MM.1S (cell line): ENCODE measurements around the gene SSC4D.
"Not testable (repeated sequence)": the region's sequence is repeated elsewhere in the genome, so short reads cannot be mapped to it uniquely, and the experiment has no call there.

Source experiments
- CTCF ChIP-seq: fragments of 300-600 bp; sonication (generic); IDR thresholded peaks from 2 replicates; pipeline ENCODE4 v1.5.1; 2016; ENCODE audit warnings: antibody characterized with exemption, low read length, mixed read lengths
- EZH2 ChIP-seq: fragments of 300-600 bp; sonication (generic); optimal IDR thresholded peaks from 2 replicates; pipeline ENCODE3; 2017; ENCODE audit warnings: low read depth, mild to moderate bottlenecking, antibody characterized with exemption, low read length, mixed read lengths
- EZH2phosphoT487 ChIP-seq: fragments of 300-600 bp; sonication (generic); IDR thresholded peaks from 2 replicates; pipeline ENCODE4 v1.6.1; 2018; ENCODE audit warnings: antibody characterized with exemption, low read length

DNA sequence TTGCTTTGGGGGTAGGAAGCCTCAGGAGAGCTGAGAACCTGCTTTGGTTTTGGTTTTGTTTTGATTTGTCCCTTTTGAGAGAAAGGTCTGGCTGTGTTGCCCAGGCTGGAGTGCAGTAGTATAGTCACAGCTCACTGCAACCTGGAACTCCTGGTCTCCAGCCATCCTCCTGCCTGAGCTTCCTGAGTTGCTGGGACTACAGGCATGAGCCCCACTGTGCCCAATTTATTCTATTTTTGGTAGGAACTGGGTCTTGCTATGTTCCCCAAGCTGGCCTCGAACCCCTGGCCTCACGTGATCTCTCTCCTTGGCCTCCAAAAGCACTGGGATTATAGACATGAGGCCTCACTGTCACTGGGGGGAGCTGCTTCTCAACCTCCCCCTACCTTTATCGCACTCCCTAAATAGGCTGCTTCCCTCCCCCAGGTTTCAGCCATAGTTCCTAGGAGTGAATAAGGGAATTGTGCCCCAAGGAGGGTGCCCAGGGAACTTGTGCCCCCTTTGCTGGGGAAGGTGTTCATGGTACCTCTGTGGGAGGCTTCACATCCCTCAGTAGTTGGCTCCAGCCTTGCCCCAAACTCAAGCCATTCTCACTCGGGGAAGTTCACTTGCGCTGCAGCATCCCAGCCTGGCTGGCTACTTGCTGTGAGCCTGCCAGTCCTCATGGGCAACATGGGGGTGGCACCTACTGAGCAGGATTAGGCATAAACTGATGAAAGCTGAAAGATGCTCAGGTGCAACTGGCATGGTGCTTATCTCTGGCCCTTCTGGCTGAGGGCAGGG is 33.4 kb upstream of the SSC4D start:
- not testable (repeated sequence) for TF ChIP-seq CTCF, EZH2, EZH2phosphoT487
